Caco-2 (cell line): ENCODE measurements around the gene FLT1. TPM values are rescaled to one million over a fixed set of nuclear protein-coding genes. Genes with fewer than 3 reads are reported as not detected.

ENCODE experiments used
- BruUV-seq: library from RNA; stranded (reverse); fragments of 400-500 nt; replicated peaks from 2 replicates; lab custom pipeline; 2021; lab: Mats Ljungman, UMichigan
- CTCF ChIA-PET: fragments of 300-600 bp; sonication (Branson Sonifier 250); formaldehyde crosslinking; loops from one replicate; lab custom pipeline; 2022; ENCODE audit warnings: antibody characterized with exemption; lab: Charles Lee
- POLR2A ChIA-PET: fragments of 300-600 bp; sonication (Branson Sonifier 250); formaldehyde crosslinking; loops from one replicate; lab custom pipeline; 2022; ENCODE audit warnings: antibody characterized with exemption; lab: Charles Lee
- DNase-seq, 2 experiments: peaks; one replicate each; pipeline versions ENCODE4 v3.0.0 to v3.0.0-alpha.2; 2020 to 2022
- H3K27me3 ChIP-seq: replicated peaks from 2 replicates; pipeline ENCODE4 v1.6.0; 2011; ENCODE audit warnings: low read length; ENCODE audit not compliant: control insufficient read depth, insufficient read depth
- H3K36me3 ChIP-seq: 2 replicates; pipeline ENCODE4 v1.5.1; 2011; ENCODE audit warnings: low read length; ENCODE audit not compliant: control insufficient read depth, insufficient read depth
- H3K4me1 ChIP-seq: fragments of 250-450 bp; sonication (Bioruptor Pico); 2 replicates; pipeline ENCODE4 v1.5.1; 2020; ENCODE audit warnings: mild to moderate bottlenecking
- H3K4me3 ChIP-seq: 2 replicates; pipeline ENCODE4 v1.5.1; 2011; ENCODE audit warnings: low read depth, mild to moderate bottlenecking, control low read depth, low read length
- H3K9me3 ChIP-seq: fragments of 250-450 bp; sonication (Bioruptor Pico); 2 replicates; pipeline ENCODE4 v1.5.1; 2020; ENCODE audit warnings: mild to moderate bottlenecking, moderate library complexity
- H3K27ac Mint-ChIP-seq: one replicate; pipeline ENCODE4 v1.8.0; 2022; ENCODE audit warnings: mixed read lengths; ENCODE audit not compliant: unreplicated experiment
- H3K27me3 Mint-ChIP-seq: one replicate; pipeline ENCODE4 v1.8.0; 2022; ENCODE audit warnings: mixed read lengths; ENCODE audit not compliant: insufficient read depth, unreplicated experiment
- H3K36me3 Mint-ChIP-seq: one replicate; pipeline ENCODE4 v1.8.0; 2022; ENCODE audit warnings: mild to moderate bottlenecking, mixed read lengths; ENCODE audit not compliant: insufficient read depth, unreplicated experiment
- H3K4me1 Mint-ChIP-seq: one replicate; pipeline ENCODE4 v1.8.0; 2022; ENCODE audit warnings: low read depth, mixed read lengths; ENCODE audit not compliant: unreplicated experiment
- H3K4me3 Mint-ChIP-seq: one replicate; pipeline ENCODE4 v1.8.0; 2022; ENCODE audit warnings: mild to moderate bottlenecking, moderate library complexity, mixed read lengths; ENCODE audit not compliant: unreplicated experiment
- H3K9me3 Mint-ChIP-seq: one replicate; pipeline ENCODE4 v1.8.0; 2022; ENCODE audit warnings: mixed read lengths; ENCODE audit not compliant: unreplicated experiment
- intact Hi-C: fragments of 100-400 bp; cut with micrococcal nuclease; formaldehyde crosslinking; loops from one replicate; pipeline ENCODE4 v1.10.0; 2022; ENCODE audit not compliant: unreplicated experiment
- total RNA-seq: library from RNA; stranded (reverse); gene quantifications from 2 replicates; pipeline ENCODE4 v1.2.3, GENCODE V29; 2022
- TF ChIP-seq, protein P1 (sequence below), 2 experiments: fragments of 200-600 bp in 1 of 2; IDR thresholded peaks; 1 replicate in 1 of 2; 2 replicates in 1 of 2; pipeline versions ENCODE4 v1.5.1 to v1.8.0; 2011 to 2022; ENCODE audit warnings: antibody characterized with exemption in 1 of 2, control low read depth in 1 of 2, inconsistent platforms in 1 of 2, low read depth in 1 of 2, low read length in 1 of 2, mild to moderate bottlenecking in 1 of 2, moderate library complexity in 1 of 2; ENCODE audit not compliant: insufficient read depth in 1 of 2, severe bottlenecking in 1 of 2, unreplicated experiment in 1 of 2

FLT1 gene
- total RNA-seq, 1 experiment from 2014 or later, result 0.66 TPM

DNA sequence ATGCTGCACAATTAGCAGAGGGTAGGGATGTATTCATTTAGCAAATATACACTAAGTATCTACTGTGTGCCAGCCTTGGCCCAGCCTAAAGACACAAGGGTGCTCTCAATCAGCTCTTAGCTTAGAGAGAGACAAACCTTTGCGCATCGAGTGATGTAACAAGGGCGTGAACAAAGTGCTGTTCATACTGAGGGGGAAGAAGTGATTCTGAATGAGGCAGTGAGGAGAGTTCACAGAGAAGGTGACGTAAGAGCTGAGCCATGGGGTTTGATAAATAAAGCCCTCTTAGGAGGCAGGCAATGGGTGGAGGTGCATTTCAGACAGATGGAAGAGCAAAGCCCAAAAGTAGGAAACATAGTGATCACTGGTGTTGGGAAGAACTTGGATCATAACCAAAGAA lies 68.5 kb downstream of the FLT1 start:
- H3K4me3 Mint-ChIP-seq, result no peak overlapping the region
- POLR2A ChIA-PET, result no interaction called here

DNA sequence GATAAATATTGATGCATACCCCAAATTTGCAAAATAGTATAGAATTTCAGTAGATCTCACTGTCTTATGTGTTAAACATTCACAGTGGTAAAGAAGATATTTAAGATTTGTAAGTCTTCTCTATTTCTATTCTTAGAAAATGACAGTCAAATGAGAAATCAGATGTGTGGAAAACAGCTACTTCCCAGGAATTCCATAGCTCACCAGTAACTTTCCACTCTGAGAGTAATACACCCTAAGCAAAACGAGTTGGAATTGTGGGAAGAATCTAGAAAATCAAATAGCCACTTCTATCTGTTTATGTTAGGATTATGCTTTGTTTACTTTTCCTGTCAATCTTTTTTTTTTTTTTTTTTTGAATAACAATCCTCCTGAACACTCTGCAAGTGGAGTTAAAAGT lies 69.1 kb downstream of the FLT1 start:
- H3K27ac Mint-ChIP-seq, result no peak overlapping the region
- H3K4me3 Mint-ChIP-seq, result no peak overlapping the region
- H3K4me1 ChIP-seq, result no peaks in the 10 kb centered on the region
- H3K9me3 Mint-ChIP-seq, result no peaks in the 10 kb centered on the region
- no peaks in the 10 kb centered on the region for H3K9me3 ChIP-seq
- no peak overlapping the region for H3K4me3 ChIP-seq
- CTCF ChIA-PET, result no interaction called here
- BruUV-seq, result no TSS peak
- POLR2A ChIA-PET, result interaction anchor here (0.5 kb wide), 2 partner anchors 103 to 471 kb away, joined by 3 to 5 read pairs; no protein-coding TSS in a partner anchor
- H3K4me1 Mint-ChIP-seq, result peaks cover 7% of the 10 kb centered on the region
- TF ChIP-seq, protein P1, sequence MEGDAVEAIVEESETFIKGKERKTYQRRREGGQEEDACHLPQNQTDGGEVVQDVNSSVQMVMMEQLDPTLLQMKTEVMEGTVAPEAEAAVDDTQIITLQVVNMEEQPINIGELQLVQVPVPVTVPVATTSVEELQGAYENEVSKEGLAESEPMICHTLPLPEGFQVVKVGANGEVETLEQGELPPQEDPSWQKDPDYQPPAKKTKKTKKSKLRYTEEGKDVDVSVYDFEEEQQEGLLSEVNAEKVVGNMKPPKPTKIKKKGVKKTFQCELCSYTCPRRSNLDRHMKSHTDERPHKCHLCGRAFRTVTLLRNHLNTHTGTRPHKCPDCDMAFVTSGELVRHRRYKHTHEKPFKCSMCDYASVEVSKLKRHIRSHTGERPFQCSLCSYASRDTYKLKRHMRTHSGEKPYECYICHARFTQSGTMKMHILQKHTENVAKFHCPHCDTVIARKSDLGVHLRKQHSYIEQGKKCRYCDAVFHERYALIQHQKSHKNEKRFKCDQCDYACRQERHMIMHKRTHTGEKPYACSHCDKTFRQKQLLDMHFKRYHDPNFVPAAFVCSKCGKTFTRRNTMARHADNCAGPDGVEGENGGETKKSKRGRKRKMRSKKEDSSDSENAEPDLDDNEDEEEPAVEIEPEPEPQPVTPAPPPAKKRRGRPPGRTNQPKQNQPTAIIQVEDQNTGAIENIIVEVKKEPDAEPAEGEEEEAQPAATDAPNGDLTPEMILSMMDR (IDR thresholded peaks at IDR 0.05; ENCODE audit: insufficient read depth in 1 of 2, low read depth in 1 of 2, low read length in 1 of 2, severe bottlenecking in 1 of 2, unreplicated experiment in 1 of 2), result no peak
- intact Hi-C loops, result no loop called here
- H3K36me3 Mint-ChIP-seq, result no peaks in the 10 kb centered on the region
- no peaks in the 10 kb centered on the region for H3K27me3 ChIP-seq
- no peaks in the 10 kb centered on the region for H3K36me3 ChIP-seq
- no peak for DNase-seq
- H3K27me3 Mint-ChIP-seq, result no peaks in the 10 kb centered on the region

More for the DNA sequence above, 68.5 kb downstream of the FLT1 start:
- no peak overlapping the region for H3K27ac Mint-ChIP-seq
- Histone ChIP-seq H3K9me3 (no peaks in the 10 kb centered on the region), H3K27me3 (no peaks in the 10 kb centered on the region; the same call in 1 of the 2 replicates), H3K36me3 (no peaks in the 10 kb centered on the region), H3K4me3 (no peak overlapping the region), H3K4me1 (no peaks in the 10 kb centered on the region)
- CTCF ChIA-PET, result no interaction called here
- no peak for DNase-seq
- no peaks in the 10 kb centered on the region for H3K27me3 Mint-ChIP-seq
- TF ChIP-seq, protein P1 (IDR thresholded peaks at IDR 0.05; ENCODE audit: insufficient read depth in 1 of 2, low read depth in 1 of 2, low read length in 1 of 2, severe bottlenecking in 1 of 2, unreplicated experiment in 1 of 2), result no peak
- no peaks in the 10 kb centered on the region for H3K9me3 Mint-ChIP-seq
- H3K4me1 Mint-ChIP-seq, result peaks cover 7% of the 10 kb centered on the region
- intact Hi-C loops, result no loop called here
- no TSS peak for BruUV-seq
- no peaks in the 10 kb centered on the region for H3K36me3 Mint-ChIP-seq

DNA sequence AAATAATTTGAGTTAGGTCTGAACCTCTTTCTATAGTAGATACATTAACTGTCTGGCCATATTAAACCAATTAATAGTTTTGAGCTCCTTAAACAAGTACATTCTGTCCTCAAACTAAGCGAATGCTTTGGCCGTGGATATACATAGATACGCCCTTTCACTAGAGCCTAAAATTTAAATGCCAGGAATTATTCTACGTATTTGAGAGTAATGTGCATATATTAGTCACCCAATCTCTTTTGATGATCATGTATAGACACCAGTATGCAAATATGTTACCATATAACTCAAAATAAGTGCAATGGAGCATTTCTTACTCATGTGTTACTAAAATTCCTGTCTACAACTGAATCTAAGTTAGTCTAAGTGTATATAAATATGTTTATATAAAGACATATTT lies 70.4 kb downstream of the FLT1 start:
- Mint-ChIP-seq H3K4me1 (peaks cover 7% of the 10 kb centered on the region), H3K4me3 (no peak overlapping the region), H3K9me3 (no peaks in the 10 kb centered on the region), H3K27ac (no peak overlapping the region), H3K36me3 (no peaks in the 10 kb centered on the region), H3K27me3 (no peaks in the 10 kb centered on the region)
- POLR2A ChIA-PET, result no interaction called here
- TF ChIP-seq, protein P1 (IDR thresholded peaks at IDR 0.05; ENCODE audit: insufficient read depth in 1 of 2, low read depth in 1 of 2, low read length in 1 of 2, severe bottlenecking in 1 of 2, unreplicated experiment in 1 of 2), result no peak
- CTCF ChIA-PET, result no interaction called here
- Histone ChIP-seq H3K9me3 (no peaks in the 10 kb centered on the region), H3K36me3 (no peaks in the 10 kb centered on the region), H3K4me3 (no peak overlapping the region), H3K4me1 (no peaks in the 10 kb centered on the region), H3K27me3 (no peaks in the 10 kb centered on the region)
- no TSS peak for BruUV-seq
- no peak for DNase-seq
- intact Hi-C loops, result no loop called here
